Stimulated activated CD4-positive, alpha-beta T cell treated with anti-CD3 and anti-CD28 coated beads, Interleukin-1b, Interleukin-23, amount 100 ng/mL, for 4 hours (primary cell): ENCODE data around the gene GRPR.
"Not testable (repeated sequence)": the region's sequence is repeated elsewhere in the genome, so short reads cannot be mapped to it uniquely, and the experiment has no call there.

Experiments
- DNase-seq, 2 donors: peaks; one replicate each; pipeline ENCODE4 v3.0.0-alpha.2; 2020; ENCODE audit warnings: low read depth in 2 of 2

GRPR gene

DNA sequence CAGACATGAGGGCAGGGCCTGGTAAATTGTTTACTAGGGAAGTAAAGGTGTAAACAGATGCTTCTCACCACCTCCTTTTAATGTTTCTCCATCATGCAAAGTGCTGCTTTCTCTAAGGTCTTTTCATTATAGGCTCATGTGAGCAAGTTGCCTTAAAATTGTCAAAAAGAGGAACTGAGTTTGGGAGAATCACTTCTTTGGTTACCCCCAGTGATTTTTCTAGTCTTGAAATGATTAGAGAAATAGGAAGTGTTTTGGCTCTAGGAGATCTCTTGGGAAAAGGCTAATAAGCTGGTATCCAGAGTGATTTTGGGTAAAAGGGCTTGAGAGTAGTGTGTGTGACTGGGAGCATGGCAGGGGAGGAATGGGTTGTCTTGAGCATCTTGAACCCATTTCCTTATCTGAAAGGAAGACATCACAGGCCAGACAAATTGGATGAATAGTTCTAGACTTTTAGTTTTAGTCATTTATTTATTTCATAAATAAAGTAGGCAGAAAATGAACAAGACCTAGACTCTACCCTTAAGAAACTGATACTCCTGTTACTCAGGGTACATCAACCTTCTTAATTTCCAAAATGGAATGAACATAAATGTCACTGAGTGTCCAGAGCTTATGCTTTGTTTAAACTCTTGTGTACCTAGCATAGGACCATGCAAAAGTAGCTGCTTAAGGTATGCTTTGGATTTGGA is 14.2 kb downstream of the GRPR start:
- DNase-seq, result no peak

DNA sequence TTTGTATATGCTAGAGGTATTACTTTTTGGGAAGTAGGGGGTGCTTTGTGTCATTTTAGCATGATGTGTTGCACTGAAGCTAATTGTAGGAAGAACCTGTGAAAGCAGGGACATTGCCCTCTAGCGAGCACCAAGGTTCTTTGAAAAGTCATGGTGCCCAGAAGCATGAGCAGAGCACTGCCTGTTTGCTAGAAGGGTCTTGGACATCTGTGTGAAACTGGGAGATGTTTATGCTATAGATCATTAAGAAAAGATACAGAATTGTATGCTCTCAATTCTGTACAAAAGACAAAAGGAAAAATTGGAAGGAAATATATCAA is 14.7 kb downstream of the GRPR start:
- no peak for DNase-seq

DNA sequence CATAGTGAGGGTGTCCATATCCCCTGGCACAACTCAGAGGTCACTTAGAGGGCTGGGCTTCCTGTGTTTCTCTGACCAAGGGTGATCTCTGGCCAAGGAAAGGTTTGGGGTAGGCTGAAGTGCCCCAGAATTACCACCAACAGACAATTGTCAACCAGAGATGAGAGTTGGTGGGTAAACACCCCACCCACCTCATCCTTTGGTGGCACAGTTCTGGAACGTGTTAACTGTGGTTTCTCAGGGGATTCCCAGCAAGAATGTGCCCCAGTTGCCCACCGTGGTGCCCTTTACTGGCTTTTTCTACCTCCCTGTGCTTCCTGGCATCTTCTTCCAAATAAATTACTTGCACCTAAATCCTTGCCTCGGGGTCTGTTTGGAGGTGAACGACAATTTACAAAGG is 17.1 kb downstream of the GRPR start:
- no peak for DNase-seq

DNA sequence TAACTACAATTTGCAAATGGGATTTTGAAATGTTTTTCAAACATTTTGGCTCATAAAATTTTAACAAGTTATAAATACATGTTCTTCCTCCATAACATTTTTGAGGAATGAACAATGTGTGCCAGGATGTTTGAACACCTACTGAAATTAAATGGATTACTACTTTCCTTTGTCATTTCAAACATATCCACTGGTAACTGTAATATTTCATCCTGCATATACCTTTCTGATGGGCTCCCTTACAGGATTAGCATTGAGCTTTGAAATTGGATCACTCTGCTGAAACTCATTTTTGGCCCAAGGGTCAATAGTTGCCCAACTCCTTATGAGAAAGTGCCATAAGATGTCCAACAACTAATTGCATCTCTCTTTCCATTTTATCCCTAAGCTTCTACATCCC is 17.6 kb downstream of the GRPR start:
- no peak for DNase-seq

DNA sequence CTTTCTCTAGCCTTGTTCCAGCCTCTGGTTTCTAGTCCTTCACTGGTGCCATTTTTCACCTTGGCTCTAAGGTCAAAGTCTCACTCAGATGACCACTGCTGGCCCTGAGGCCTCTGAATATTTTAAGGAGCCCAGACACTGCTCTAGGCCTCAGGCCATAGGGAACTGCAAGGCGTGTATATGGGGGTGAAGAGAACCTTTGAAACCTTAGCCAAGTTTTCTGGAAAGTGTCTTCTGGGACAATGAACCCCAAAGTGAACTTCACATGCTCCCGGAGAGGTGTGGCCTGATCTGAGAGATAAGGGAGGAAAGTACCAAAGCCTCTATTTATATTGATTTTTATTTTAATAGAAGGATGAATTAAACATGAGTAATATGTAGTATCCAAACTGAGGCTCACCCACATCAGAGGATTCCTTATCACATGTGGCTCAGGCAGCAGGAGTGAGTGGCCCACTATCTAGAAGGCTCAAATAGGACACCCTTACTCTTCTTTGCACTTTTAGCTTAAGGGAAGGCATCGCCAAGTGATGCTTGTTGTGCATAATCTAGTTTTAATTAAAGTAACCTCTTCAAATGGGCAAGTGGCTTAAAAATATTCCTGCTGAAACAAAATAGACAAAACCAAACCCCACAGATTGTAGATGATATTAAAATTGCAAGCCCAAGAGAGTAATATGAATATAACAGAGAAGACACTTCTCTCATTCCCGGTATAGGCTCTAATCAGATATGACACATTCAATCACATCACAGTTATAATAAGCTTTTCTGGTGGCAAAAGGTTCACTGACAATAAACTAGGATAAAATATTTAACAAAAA is 18.3 kb downstream of the GRPR start:
- DNase-seq, result no peak

DNA sequence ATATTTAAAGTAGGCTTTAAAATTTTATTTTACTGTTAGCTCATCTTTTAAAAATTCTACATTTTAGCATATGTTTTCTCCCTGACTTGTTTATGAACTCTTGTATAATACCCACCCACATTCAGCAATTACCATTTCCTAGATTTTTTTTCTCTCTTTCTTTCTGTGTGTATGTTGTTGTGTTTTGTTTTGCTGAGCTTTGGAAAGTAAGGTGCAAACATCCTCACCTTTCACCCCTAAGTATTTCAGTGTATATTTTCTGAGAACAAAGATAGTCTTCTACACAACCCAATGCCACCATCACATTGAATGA is 18.8 kb downstream of the GRPR start:
- DNase-seq, result no peak

DNA sequence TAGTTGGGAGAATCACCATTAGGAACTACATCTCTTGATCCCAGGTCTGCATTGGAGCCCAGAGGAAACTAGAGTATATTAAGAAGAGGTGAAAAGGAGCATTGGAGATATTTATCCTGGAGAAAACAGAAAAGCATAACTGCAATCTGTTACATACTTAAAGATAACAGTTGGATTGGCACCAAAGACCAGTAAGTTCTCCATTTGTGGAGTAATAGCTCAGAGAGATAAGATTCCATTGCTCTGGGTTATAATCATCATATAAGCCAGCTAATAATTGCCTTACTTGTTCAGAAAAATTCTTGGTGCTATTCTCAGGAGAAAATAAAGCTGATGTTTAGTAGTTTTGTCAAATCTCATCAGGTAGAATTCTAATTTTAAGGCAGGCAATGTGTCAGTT is 20.6 kb downstream of the GRPR start:
- DNase-seq, result no peak

DNA sequence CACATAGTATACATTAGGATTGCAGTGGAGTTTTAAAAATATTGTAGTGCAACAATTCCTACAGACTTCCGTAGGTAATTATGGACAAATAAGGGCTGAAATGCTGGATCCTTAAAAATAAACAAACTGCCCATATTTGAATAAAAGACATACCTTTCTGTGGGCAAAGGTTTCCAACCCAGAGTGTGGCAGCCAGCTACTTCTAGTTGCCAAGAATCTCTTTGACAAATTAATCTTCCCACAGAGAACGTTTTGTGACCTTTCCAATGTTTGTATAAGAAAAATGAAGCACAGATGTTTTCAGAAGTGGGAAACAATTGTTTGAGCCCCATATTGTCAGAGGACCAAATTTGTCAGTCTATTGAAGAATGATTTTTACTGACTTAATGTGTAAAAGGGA is 21.1 kb downstream of the GRPR start:
- no peak for DNase-seq

DNA sequence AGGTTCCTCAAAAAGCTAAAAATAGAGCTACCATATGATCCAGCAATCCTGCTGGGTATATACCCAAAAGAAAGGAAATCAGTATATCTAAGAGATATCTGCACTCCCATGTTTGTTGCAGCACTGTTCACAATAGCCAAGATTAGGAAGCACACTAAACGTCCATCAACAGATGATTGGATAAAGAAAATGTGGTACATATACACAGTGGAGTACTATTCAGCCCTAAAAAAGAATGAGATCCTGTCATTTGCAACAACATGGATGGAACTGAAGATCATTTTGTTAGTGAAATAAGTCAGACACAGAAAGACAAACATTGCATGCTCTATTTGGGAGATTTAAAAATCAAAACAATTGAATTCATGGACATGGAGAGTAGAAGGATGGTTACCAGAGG is 21.7 kb downstream of the GRPR start:
- DNase-seq, result not testable (repeated sequence)

DNA sequence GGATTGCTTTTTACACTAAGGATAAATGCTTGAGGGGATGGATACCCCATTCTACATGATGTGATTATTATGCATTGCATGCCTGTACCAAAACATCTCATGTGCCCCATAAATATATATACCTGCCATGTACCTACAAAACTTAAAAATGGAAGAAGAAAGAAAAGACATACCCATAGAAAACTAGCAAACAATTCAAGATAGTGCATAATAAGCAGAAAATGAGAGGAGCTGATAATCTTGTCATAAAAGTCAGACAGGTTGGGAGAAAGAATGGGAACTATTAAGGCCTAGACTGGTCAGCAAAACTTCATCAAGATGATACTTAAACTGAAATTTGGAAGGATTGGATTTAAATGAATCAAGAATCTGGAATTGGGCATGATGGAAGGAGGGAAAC is 22.3 kb downstream of the GRPR start:
- no peak for DNase-seq

DNA sequence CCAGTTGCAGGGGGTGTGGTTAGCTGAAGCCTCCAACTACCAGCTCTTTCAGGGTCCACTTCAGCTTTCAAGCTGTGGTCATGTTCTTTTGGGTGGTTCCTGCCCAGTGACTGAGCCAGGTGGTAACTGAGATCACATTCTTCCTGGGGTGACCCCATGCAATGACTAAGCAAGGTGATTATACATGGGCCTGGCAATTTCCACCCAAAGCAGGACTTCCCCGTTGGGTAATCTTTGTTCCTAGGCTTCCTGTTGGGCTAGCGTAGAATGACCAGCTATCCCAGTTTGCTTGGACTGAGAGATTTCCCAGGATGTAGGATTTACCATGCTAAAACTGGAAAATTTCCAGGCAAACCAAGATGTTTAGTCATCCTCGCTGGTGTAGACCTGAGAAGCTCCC is 25.5 kb downstream of the GRPR start:
- DNase-seq, result no peak

DNA sequence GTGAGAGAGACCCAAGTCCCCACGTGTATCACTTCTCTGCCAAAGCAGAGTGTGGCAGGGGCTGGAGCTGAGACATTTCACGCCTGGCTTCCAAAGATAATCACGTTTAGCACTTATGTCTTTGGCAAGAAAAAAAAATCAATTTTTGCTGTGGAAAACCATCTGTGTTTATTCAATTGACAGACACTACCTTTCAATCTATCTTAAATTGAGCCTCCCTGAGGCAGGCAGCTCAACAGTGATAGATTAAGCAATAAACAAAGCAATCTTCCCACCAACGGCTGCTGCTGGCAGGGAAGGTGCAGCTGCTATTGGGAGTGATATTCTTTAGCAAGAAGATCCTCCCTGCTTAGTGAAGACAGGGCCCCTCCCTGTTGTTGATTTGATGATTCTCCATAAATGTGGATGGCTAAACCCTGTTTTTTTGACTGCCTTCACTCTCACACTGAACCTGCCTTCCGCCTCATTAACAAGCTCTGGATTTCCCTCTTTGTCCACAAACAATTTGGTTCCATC is 32.3 kb downstream of the GRPR start:
- DNase-seq, result no peak

DNA sequence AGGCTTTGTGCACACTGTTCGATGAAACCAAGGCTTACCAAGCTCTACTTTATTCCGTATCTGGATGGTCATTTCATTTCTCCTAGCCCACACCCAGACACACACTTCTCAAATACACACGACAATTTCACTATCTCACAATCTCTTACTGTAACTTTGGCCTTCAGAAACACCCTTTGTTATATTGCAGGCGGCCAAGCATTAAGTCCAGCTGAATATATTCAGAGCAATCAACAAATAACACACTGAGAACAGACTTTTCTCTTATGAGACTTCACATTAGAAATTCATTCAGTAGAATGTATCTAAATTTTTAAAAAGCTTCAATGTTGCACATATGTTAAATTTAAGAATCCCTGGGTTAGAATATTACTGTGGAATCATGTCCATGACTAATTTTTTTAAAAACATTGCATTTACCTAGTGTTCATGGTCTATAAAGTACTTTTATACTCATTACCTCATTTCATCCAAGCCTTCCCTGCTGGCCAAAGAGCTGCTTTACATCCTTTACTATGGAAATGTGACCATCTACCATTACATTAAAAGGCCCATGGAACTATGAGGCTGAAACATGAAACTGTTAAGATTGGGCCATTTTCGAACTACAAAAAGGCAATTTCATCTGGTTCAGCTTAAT is 33.4 kb downstream of the GRPR start:
- no peak for DNase-seq

DNA sequence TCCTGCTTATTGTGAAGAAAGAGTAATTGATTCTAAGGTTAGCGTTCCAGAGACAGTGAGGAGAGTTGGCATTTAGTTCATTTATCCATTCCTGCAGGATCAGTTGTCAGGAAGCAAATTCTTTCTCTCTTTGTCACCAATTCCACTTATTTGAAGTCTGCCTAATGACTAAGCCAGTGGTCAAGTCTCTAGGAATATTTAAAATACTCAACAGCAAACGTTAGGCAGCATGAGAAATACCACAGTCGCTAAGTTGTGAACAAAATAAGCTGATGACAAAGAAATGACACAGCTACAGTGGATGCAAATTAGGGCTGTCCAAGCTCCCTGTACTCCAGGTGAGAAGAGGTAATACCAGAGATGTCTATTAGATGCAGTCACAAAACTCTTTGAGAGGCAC is 37.4 kb downstream of the GRPR start:
- DNase-seq, result no peak

DNA sequence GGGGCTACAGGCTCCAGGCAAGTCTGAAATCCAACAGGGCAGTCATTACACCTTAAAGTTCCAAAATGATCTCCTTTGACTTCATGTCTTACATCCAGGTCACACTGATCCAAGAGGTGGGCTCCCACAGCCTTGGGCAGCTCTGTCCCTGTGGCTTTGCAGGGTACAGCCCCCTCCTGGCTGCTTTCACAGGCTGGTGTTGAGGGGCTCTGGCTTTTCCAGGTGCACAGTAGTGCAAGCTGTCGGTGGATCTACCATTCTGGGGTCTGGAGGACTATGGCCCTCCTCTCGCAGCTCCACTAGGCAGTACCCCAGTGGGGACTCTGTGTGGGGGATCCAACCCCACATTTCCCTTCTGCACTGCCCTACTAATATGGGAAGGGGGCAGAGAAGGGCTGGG is 37.8 kb downstream of the GRPR start:
- not testable (repeated sequence) for DNase-seq

DNA sequence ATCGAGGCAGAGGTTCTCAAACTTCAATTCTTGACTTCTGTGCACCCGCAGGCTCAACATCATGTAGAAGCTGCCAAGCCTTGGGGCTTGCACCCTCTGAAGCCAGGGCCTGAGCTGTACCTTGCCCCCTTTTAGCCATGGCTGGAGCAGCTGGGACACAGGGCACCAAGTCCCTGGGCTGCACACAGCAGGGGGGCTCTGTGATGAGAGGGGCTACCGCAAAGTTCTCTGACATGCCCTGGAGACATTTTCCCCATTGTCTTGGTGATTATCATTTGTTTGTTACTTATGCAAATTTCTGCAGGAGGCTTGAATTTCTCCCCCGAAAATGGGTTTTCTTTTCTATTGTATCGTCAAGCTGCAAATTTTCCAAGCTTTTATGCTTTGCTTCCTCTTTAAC is 39.0 kb downstream of the GRPR start:
- DNase-seq, result no peak

DNA sequence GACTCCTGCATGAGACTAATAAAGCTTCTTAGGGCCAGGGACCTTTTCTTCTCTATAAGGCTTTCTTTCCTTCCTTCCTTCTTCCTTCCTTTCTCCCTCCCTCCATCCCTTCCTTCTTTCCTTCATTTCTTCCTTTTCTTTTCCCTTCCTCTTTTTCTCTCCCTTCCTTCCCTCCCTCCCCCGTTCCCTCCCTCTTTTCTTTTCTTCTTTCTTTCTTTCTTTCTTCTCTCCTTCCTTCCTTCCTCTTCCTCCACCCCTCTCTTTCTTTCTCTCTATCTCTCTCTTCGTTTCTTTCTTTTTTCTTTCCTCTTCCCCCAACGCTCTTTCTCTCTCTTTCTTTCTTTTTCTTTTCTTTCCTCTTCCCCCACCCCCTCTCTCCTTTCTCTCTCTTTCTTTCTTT is 41.4 kb downstream of the GRPR start:
- no peak for DNase-seq

DNA sequence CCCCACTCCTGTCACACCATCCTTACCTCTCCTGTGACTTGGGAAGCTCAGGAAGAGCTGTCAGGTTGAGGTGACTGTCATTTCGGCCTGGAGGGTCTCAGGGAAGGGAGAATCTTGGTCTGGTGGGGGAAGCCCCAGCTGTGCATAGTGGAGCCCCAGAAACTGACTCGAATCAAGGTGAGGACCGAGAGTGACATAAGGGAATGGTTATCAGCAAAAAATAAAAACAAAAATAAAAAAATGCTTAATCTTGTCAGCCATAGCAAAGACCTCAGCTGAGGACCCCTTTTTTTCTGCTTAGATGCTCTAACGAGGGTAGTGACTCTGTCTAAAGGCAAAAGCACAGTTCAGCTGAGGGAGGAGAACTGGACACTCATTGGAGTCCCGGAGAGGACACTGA is 43.8 kb downstream of the GRPR start, which contains the start of gene MAGEB17:
MAGEB17 (plus strand) TSS at position 301 of the 400 bp plus-strand sequence. CDS start 2,902 bp downstream, outside the sequence.
- DNase-seq, result no peak

DNA sequence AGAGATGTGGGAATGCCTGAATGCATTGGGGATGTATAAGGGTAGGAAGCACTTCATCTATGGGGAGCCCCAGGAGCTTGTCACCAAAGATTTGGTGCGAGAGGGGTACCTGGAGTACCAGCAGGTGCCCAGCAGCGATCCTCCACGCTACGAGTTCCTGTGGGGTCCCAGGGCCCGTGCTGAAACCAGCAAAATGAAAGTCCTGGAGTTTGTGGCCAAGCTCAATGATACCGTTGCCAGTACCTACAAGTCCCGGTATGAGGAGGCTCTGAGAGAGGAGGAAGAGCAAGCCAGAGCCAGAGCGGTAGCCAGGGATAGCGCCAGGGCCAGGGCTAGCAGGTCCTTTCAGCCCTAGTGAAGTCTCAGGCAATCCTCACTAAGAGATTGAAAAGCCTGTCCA is 47.7 kb downstream of the GRPR start:
- no peak for DNase-seq

DNA sequence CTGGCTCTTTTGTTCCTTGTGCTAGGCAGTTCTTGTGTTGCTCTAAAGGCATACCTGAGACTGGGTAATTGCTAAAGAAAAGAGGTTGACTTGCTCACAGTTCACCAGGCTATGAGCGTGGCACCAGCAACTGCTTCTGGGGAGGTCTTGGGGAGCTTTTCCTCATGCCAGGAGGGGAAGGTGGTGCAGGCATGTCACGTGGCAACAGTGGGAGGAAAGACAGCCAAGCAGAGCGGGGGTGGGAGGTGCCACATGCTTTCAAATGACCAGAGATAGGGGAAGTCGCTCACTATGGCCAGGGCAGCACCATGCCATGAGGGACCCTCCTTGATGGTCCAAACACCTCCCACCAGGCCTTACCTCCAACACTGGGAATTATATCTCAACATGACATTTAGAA is 48.6 kb downstream of the GRPR start:
- no peak for DNase-seq

DNA sequence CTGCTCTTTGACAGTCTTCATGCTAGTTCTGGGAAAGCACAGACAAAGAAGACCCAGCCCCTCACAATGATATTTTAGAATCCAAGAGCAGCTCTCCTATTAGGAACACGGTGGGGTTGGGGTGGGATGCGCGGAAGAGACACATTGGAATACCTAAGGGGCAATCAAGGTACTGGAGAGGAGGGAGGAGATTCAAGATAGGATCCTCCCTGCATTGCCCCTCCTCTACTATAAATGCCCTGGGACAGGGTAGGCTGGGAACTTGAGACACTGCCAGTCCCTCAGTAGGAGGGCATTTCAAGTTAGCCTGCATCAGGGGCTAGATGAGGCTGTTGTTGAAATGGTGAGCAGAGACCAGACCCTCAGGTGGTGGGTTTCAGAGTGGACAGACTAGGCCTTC is 49.0 kb downstream of the GRPR start:
- DNase-seq, result no peak

DNA sequence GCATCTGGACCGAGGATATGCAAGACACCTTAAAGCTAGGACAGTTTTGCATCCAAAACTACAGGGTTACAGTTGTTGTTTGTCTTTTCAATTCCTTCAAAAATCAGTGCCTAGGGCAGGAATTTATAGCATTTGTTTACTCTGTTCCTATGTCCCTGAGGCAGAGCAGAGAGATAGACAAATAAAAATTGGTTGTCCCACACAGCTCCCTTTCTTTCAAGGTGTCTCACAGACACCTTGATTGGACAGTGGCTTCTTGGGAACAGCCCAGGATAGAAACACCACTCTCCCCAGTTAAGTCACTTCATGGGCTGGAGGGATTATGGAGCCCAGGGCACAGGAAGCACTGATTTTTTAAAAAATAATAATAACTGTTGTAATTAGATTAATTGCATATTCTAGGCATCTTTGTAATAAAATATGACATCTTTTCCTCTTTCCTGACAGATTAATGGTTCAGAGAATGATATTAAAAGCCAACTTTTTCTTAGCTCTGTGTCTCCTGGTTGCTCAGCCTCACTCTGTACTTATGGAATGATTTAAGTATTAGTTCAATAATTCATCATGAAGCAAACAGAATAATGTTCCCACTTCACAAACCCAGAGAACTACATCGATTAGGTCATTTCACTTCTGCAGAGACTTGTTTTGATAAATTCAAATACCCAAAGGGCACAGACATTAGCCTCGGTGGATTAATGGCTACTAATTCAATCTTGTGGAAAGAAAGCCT is 52.1 kb downstream of the GRPR start:
- no peak for DNase-seq
